Measurements from ENCODE around the gene BBS9.

BBS9 gene

DNA sequence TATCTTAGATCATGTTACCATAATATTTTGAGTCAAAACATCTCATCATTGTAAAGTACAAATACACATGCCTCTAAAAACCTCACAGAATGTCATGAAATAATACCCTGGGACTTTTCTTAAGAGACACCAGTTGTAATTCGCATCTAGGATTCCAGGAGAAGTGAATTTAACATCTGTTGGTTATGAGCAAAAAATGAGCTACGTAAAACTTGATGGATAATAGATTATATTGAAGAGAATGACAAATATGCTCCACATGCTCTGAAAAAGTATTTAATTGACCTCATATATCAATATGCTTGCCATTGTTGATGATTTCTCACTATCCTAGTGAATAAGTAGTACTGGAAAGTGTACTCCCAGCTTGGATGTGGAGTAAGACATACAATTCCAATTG, 227.0 kb downstream of the BBS9 start:
- no peak for DNase-seq (ENCODE audit: low spot score)

DNA sequence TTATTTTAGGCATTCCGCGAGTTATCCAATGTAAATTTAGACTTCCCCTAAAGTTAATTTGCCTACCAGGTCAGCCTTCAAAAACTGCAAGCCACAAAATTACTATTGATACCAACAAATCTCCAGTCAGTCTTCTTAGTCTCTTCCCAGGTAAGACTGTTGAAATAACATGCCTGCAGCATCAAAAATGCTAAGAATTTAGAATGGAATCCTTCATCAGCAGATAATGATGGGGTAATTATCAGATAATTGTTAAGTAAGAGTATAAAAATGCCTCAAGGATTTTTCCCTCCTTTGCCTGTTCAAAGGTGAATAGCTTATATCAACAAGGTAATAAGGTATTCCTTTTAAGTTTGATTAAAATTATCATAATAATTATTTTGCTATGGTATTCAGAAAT, 228.5 kb downstream of the BBS9 start:
- DNase-seq (ENCODE audit: low spot score) = no peak

DNA sequence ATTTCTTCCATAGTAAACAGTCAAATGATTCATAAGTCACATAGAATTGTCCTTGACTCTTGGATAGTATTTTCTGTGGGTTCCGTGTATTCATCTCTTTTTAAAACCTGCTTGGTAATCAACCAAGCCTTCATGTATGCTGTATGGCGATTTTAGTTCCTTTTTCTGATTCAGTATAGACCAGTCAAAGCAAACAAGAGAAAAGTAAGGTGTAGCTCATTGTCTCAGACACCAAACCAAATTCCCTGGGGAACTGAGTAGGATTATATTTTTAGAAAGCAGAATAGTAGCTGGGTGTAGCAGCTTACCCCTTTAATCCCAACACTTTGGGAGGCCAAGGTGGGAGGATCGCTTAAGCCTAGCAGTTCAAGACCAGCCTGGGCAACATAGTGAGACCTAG, 240.5 kb downstream of the BBS9 start:
- no peak for DNase-seq (ENCODE audit: low spot score)

DNA sequence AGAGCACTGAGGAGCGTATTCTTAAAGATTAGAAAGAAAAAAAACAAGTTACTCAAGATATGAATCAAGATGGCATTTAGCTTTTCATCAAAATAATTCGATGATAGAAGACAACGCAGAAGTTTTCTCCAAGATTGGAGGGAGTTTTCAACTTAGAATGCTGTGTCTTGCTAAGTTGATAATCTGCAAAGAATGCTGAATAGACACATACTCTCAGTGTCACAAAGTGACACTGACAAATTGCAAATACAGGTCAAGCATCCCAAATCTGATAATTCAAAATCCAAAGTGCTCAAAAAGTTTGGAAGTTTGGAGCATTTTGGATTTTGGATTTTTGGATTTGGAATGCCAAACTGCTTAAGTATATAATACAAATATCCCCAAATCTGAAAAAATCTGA, 243.8 kb downstream of the BBS9 start:
- no peak for DNase-seq (ENCODE audit: low spot score)

DNA sequence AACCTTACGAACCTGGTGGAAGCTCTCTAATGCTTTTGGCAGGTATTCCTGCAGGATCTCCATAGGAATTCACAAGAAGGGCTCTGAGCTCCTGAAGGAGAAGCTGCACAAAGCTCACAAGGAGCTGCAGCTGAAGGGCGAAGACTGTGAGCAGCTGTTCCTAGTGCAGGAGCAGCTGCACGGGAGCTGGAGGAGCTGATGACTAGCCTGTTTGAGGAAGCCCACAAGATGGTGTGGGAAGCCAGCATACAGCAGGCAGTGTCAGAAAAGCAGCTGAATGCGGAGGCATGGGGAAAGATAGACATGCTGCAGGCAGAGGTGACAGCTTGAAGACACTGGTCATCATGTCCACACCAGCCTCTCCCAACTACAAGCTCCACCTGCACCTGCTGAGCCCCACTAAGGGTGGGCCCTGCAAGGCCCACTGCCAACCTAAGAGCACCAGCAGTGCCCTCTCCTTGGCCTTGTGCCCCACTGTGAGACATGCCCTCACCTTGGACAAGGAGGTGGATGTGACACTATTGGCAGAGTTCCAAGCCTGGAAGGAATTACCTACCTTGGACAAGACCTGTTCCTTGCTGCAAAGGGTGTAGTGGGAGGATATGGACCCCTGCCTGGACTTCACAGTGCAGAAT, 250.6 kb downstream of the BBS9 start:
- DNase-seq (ENCODE audit: low spot score) = no peak

DNA sequence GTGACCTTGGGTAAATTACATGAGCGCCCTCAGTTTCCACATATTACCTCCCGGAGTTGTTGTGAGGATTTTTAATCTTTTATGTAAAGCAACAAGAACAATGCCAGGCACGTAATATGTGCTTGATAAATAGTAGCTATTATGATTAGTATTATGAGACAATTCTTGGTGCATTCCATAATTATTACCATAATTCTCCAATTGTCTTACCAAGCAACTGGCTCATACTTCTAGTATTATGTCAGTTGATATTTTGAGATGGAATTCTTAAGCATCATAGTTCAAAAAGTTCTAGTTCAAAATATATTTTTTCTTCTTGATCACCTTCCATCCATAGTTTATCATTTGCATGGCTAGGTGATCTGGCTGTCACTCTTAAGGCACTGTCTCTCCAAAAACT, 259.0 kb downstream of the BBS9 start:
- DNase-seq (ENCODE audit: low spot score) = no peak

DNA sequence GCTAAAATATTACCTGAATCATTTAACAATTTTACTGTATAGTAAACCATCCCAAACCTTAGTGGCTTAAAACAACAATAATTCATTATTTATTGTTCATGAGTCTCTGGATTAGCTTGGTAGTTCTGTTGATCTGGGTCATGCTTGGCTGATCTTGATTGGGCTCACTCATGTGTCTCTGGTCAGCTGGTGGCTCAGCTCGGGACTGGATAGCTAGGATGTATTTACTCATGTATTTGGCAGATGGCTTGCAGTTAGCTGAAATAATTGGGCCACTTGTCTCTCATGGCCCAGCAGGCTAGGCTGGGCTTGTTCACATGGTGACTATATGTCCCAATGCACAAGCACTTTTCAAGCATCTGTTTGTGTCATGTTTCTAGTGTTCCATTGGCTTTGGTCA, 262.8 kb downstream of the BBS9 start:
- DNase-seq (ENCODE audit: low spot score) = peak; percentile 8

DNA sequence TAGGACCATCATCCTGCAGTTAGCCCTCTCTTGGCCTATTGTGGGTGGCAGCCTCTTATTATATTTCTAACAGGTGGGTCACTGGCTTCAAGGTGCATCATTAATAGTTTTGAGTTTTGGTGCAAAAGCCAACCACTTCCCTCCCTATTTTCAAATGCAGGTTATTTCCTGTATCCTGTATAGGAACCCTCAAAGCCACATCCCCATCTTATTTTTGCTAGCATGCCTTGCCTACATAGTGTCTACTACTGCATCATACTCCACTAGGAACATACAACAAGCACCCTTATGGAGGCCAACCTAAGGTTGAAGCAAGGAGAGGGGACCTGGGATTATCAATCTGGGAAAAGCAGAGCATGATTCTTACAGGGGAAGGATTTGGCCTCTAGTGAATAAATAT, 264.4 kb downstream of the BBS9 start:
- DNase-seq (ENCODE audit: low spot score) = no peak

DNA sequence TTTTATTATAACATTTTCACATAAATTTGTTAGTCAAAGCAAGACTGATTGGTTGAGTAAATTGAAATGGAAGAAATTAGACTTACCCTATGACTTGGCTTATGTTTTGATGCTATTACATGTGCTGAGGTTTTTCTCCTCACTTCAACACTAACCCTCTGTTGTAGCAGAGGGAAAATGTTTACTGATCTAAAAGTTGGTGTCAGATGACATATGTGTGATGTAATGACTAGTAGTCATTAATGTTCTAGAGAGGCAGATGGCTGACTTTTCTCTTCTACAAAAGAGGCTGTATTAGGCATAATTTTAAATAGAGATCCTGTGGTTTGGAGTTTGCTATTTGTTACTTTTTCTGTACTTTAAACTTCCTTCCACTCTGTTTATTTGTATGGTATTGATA, 266.0 kb downstream of the BBS9 start:
- DNase-seq (ENCODE audit: low spot score) = no peak

DNA sequence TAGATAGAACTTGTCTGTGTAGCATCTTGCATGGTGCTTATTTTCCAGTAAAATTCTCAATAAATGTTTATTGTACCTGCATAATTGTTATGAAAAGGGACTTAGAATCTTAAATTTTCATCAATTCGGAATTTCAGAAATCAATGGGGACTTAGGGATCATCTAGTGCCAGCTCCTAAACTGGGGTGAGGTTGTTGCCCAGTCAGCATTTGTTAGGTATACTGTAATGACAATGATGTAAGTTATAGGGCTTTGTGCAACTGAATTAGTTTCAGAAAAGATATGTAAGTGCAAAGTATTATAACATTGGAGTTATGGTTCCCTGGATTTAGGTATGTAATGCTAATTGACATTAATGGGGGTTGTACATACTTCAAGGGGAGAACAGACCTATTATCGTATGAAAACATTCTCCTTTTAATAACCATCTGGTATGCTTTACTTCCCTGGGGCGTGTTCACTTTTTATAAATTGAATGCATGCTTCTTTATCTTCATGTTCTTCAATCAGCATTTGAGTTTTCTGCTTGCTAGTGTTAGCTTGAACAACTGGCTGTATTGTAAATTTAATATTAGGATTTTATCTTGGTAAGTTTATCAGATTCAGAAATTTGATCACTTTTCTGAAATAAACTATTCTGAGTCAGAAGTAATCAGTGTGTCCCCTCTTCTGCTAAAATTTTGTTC, 270.3 kb downstream of the BBS9 start:
- no peak for DNase-seq (ENCODE audit: low spot score)

DNA sequence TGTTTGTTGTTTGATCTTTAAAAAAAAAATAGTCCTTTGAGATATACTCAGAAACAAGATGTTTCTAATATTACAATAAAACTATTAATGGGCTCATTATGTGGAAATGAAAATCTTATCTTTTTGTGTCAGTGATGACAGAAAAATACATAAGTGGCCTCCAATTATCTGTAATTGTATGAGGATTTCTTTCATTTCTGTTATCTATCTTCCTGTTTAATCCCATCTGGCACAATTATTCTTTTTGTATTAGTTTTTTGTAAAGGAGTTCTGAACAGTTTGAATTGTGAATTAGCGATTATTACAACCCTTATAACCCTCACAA, 270.8 kb downstream of the BBS9 start:
- no peak for DNase-seq (ENCODE audit: low spot score)

DNA sequence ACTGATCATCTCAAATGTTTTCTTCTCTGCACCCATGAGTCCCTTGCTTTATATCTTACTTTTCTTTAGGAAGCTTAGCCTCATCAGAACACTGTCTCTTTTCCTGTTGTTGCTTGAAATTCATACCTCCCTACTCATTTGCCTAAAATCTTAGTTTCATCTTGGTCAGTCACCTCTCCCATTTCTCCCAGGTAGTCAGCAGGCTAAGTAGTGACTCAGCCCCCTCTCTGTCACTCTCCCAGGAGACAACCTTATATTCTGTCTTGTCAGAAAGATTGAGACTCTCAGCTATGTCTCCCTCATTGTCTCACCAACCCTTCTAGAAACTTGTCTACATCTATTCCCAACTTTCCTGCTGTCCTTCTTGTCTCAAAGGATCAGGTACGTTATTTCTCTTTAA, 280.9 kb downstream of the BBS9 start:
- DNase-seq (ENCODE audit: low spot score) = no peak

DNA sequence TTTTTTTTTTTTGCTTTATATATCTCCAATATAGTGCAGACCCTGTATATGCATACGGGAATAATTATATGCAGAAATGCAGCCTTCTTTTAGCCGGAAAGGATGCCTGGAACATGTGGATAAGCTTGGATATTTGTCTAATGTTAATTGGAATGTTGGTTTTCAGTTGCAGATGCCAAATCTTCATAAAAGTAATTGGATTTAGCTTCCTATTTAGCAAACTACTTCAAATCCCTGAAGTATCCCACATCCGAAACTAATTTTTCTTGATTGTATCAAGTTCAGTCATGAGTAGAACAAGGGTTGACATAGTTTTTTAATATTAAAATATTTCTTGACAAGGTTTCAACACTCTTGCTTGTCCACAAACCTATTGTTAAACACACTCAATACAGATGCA, 281.7 kb downstream of the BBS9 start:
- no peak for DNase-seq (ENCODE audit: low spot score)

DNA sequence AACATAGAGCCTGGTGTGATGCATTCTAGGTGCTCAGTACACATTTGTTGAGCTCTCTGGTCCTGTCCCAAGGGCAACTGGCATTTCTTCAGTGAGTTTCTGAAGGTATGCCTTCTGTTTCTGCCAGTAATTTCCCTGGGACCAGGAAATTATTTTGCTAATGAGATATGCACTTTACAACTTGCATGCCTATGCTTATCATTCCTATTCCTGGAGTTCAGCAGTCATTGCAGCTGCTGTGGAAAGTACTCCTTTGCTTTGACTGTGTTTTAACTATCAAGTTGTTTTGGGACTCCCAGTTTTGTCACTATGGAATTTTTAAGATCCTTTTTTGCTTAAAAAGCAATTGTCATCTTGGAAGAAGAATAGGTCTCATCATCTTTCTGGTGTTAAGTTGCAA, 283.0 kb downstream of the BBS9 start:
- DNase-seq (ENCODE audit: low spot score) = no peak

DNA sequence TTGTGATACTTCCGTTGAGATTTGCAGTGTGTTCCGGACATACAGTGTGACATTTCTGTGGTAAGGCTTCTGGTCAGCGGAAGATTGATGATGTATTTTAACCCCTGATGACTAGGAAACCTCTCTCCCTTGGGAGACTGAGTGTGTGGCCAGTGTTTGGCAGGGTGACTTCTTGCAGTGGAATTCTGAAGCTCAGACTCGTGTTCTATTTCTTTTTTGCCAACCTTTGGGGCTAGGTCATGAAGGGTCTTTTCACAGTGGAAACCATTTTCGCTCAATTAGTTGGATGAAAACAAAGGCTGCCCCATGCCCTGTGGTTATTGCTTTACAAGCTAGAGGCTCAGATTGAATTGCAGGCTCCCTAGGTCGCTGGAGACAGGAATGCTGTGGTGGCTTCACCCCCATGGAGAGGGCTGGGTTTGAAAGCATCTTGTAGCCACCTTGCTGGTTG, 288.9 kb downstream of the BBS9 start:
- no peak for DNase-seq (ENCODE audit: low spot score)

DNA sequence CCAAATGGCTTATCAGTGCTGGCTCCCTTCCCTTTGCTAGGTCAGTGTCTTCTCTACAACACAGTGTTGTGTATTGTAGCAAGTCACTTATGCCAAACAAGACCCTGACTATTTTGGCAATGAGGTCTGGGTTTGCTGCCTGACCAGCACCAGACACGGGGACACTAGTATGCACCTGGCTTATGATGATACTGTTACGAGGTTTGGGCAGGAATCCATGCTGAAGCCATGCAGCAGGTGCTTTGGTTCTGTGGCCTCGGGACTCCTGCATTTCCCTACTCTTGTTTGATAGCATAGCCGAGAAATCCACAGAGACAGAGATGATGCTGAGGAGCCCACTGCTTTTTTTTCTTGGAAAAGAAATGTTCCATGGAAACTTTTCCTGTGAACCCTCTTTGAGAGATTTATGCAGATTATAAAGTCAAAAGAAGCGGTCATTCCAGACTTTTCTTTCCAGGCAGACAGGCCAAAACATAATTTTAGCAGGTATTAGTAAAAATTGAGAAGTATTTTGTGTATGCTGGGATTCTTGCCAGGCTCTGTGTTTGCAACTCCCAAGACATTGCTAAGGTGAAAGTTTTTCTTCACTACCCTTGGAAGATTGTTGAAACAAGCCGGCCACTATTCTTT, 291.1 kb downstream of the BBS9 start:
- no peak for DNase-seq (ENCODE audit: low spot score)

DNA sequence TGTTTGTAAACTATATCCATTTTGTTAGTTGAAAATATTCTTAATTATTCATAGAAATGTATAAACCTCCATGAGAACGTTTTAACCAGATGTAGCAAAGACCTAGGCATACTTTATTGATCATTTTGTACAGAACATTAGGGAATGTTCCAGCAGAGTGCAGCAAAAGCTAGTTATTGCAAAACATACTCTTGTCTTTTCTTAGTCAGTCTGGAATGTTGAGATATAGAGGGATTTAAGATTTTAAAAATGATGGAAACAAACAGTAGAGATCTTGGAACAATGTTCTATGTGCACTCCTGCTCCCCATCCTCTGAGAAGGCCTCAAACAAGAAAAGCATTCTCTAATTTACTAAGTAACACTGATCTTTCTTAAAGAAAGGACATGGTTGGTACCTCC, 292.1 kb downstream of the BBS9 start:
- no peak for DNase-seq (ENCODE audit: low spot score)

DNA sequence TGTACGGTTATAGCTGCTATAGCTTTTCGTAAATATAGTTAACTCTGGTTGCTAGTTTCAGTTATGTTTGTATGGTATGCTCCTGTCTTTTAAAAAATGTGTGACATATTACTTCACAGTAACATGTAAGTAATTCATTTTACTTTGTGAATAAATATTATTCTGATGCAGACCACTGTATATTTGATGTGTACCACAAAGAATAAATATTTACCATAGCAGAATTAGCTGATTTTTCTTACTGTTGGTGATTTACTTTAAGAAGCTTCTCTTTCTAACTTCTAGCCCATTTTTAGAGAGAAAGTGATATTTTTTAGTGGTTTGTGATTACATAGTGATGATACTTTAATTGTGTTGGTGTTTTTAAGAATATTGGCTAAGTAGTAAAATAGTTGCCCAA, 292.8 kb downstream of the BBS9 start:
- no peak for DNase-seq (ENCODE audit: low spot score)

DNA sequence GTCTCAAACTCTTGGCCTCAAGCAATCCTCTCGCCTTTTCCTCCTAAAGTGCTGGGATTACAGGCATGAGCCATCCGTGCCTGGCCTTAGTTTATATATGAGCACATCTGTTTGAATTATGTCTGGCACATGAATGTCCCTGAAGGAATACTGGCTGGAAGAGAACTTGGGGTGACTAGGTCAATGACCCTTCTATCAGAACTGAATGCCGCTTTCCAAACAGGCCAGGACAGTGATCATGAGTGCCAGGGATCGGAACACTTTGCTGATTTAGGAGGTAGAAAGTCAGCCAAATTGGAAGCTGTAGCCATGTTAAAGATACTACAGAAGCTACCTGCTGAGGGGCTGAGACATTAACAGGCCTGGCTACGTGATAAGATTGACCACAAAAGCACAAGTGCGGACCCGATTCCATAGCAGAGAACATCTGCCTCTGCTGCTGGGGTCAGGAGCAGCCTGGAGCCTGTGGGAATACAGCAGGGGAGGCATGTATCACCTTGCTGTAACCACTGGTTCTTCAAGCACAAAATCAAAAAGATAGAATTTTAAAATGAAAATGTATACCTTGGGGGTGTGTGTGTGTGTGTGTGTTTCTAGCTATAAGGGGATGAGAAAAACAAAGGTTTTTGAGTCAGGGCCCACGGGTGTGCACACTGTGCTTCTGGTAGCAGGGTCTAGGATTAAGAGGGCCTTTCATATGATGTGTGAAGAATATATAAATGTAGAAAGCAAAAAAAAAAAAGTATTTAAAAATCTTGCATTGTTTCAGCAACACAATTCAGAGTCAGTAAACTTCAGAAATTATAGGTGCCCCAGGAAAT, 293.7 kb downstream of the BBS9 start:
- no peak for DNase-seq (ENCODE audit: low spot score)

DNA sequence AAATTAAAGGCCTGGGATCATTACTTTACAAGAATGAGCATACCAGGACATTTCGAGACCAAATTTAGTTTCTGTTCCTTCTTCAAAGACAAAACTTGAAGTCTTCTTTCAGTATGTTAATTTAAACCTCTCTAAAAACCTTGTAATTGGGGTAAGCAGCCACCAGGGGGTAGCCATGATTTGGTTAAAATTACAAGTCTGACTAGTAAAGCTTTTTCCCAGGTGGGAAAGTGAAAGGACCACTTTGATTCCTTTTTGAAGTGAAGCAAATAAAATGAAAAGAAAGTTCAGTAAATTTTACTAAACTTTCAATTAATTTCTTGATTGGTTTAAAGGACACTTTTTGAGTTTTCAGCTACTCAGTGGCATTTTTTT, 294.3 kb downstream of the BBS9 start:
- DNase-seq (ENCODE audit: low spot score) = peak; percentile 33

DNA sequence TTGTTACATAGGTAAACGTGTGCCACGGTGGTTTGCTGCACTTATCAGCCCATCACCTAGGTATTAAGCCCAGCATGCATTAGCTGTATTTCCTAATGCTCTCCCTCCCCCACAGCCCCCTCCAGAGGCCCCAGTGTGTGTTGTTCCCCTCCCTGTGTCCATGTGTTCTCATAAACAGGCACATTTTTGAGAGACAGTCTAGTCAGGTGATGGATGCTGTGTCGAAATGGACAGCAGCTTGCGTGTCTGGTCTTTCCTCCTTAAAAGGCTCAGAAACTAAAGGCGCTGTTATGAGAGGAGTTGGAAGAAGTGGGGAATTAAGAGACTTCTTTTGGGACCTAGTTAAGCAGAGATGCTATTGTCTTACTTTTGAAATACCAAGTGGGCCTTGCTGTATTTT, 296.0 kb downstream of the BBS9 start:
- DNase-seq (ENCODE audit: low spot score) = no peak

DNA sequence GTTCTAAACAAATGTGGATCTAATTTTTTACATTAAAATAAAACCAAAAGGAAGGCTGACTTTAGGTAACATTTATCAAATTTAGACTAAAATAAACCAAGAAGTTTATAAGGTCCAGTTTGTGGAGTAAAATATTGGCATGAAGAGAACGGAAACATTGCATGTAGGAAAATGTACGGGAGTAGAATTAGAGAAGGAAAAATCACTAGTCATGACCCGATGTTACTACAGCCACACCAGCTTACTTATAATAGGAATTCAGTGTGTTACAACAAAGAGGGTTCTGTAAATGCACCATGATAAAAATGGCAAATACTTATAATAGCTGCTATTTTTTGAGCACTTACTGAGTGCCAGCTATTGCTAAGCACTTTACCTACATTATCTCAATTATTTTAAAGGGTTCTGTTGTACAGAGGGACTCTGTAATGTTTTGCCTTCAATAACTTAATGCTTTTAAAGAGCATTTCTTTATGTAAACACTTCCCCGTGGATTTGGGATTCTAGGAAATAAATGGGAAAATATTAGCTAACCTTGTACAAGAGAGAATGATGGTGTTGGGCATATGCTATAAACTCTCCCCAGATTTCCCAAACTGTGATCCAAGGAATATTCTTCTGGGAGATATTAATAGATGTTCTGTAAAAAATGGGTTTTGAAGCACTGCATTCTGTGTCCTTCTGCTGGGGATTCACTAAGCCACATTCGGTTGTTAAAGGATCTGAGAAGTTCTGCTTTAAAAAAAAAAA, 296.7 kb downstream of the BBS9 start:
- no peak for DNase-seq (ENCODE audit: low spot score)
